ENCODE measurements around the gene KCNMB4. TPM values are rescaled to one million over a fixed set of nuclear protein-coding genes. Genes with fewer than 3 reads are reported as not detected.

KCNMB4 gene
- total and polyA plus RNA-seq, 2 of the 4 experiments (the other 2 are of a cell fraction), result 0.90 to 1.1 TPM

DNA sequence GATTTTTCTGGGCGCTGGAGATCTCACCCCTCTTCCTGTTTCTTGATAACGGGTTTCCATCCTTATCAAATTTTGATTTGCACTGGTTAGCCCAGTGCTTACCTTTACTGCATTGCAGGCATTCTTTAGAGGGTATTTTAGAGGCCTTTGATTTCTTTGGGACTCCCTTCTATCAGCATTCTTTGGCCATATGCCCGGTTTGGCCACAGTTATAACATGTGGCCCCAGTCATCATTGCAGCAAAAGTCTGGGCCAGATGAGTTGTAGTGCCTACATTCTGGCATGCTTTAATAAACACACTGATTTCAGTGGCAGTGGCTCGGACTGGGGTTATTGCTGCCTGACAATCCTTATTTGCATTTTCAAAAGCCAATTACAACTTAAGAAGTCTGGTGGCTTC, 82.3 kb downstream of the KCNMB4 start:
- Histone ChIP-seq H3K79me1 (ENCODE audit: low read depth in 1 of 2, low read length in 2 of 2) (no peaks in the 10 kb centered on the region), H2BK15ac (ENCODE audit: low read depth, low read length) (no peak overlapping the region), H2AK9ac (replicated peaks; ENCODE audit: low read depth, low read length, poor library complexity) (no peak overlapping the region), H3K4me3 (ENCODE audit: insufficient read depth, low read depth, low read length) (no peak overlapping the region), H4K8ac (ENCODE audit: low read depth in 2 of 2, low read length in 2 of 2) (no peak overlapping the region), H2BK5ac (ENCODE audit: low read depth, low read length, poor library complexity, severe bottlenecking) (no peak overlapping the region), H4K91ac (ENCODE audit: insufficient read depth, low read depth, low read length) (no peak overlapping the region), H3K27ac (ENCODE audit: insufficient read depth, low read length) (no peak overlapping the region), H4K20me1 (ENCODE audit: insufficient read depth, low read length) (no peaks in the 10 kb centered on the region), H3K4me2 (ENCODE audit: low read depth, low read length) (no peak overlapping the region), H3K36me3 (ENCODE audit: control insufficient read depth, insufficient read depth, low read length) (no peaks in the 10 kb centered on the region), H3K14ac (replicated peaks; ENCODE audit: low read depth, low read length) (no peak overlapping the region), H3K9me1 (ENCODE audit: insufficient read depth, low read length) (no peaks in the 10 kb centered on the region), H3K9me3 (ENCODE audit: control insufficient read depth, insufficient read depth, low read length) (no peaks in the 10 kb centered on the region; the same call in 1 of the 2 replicates), H3K4ac (ENCODE audit: low read depth, low read length) (no peak overlapping the region), H3K4me1 (ENCODE audit: control insufficient read depth, insufficient read depth, low read length) (no peaks in the 10 kb centered on the region), H3K9ac (ENCODE audit: low read depth, low read length) (no peak overlapping the region), H4K5ac (ENCODE audit: low read depth, low read length) (no peak overlapping the region), H3K56ac (ENCODE audit: extremely low read depth, insufficient read depth, low read length) (no peak overlapping the region), H2BK20ac (ENCODE audit: low read depth, low read length) (no peak overlapping the region), H2AFZ (replicated peaks; ENCODE audit: low read length, poor library complexity) (no peak overlapping the region), H2AK5ac (ENCODE audit: low read depth, low read length) (no peak overlapping the region), H3K23ac (ENCODE audit: low read depth, low read length) (no peak overlapping the region), H3K27me3 (ENCODE audit: control insufficient read depth, insufficient read depth, low read length) (no peaks in the 10 kb centered on the region), H2BK120ac (ENCODE audit: low read depth, low read length) (no peak overlapping the region), H3K18ac (ENCODE audit: low read depth, low read length) (no peak overlapping the region)
- in situ Hi-C loops (cut with MboI; ENCODE audit: low sequenced_read_pairs) (no loop called here), dilution Hi-C loops (cut with HindIII; ENCODE audit: low sequenced_read_pairs, unreplicated experiment) (no loop called here), intact Hi-C loops (cut with micrococcal nuclease) (no loop called here)
- ChIA-PET POLR2A (ENCODE audit: unreplicated experiment) (no interaction called here), CTCF (no interaction called here)
- TF ChIP-seq, protein P1, sequence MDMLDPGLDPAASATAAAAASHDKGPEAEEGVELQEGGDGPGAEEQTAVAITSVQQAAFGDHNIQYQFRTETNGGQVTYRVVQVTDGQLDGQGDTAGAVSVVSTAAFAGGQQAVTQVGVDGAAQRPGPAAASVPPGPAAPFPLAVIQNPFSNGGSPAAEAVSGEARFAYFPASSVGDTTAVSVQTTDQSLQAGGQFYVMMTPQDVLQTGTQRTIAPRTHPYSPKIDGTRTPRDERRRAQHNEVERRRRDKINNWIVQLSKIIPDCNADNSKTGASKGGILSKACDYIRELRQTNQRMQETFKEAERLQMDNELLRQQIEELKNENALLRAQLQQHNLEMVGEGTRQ (IDR thresholded peaks at IDR 0.05; ENCODE audit: low read depth, low read length), result no peak
- TF ChIP-seq CEBPB (IDR thresholded peaks at IDR 0.05; ENCODE audit: low read depth, low read length), result no peak
- TF ChIP-seq POLR2A (IDR thresholded peaks at IDR 0.05; ENCODE audit: low read depth, low read length), result no peak
- no peak for ATAC-seq (ENCODE audit: low read depth)
- WGBS, 2 experiments (ENCODE audit: extremely low coverage in 2 of 2, insufficient read length in 1 of 2), result no CpG with 5 or more reads among the region's 4 CpGs
- BruUV-seq (replicated peaks), result no TSS peak
- DNase-seq, result no peak
